ENCODE data around the gene PDSS1. TPM values are rescaled to one million over a fixed set of nuclear protein-coding genes. Genes with fewer than 3 reads are reported as not detected.
A peak's percentile ranks its signal among the peaks of the same experiment; 100 is the strongest.

PDSS1 gene
- total and polyA plus RNA-seq, 9 of the 15 experiments (the other 6 are each of a cell fraction or from before 2014, with no cell fraction given), result 11.0 to 59.5 (median 45.3) TPM

DNA sequence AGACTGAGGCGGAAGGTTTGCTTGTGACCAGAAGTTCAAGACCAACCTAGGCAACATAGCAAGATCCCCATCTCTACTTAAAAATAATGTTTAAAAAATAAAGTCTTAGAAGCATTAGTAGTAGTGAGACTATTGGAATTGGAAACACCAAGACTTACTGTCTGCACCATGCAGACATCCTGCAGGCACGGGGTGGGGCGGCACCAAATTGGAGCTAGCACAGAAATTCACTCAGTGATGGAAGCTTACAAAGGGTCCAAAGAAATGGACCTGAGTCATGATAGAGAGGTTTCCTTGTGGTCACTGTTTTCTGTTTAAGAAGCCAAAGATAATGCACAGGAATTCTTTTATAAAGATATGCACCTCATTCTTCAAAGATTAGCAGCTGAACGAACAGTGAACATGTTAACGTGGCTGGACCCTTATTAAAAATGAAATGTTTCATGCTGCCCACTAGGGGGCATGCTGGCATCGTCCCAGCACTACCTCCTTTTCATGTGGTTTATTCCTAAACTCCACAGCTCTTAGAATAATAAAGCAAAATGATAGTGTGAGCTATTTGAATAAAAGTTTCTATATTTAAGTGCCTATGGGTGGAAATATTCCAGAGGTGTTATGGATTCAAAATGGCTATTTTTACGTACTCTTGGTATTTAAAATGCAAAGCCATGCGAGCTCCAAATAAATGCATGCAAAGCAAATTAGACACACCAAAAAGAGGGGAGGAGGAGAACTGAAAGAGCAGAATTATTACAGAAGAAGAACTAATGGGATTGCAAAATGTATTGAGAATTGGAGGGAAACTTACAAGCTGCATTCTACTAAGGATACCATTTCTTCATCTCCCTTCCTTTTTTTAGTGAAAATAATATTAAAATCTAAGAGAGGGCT, 28.6 kb downstream of the PDSS1 start (continued):
- TF ChIP-seq, protein P1, sequence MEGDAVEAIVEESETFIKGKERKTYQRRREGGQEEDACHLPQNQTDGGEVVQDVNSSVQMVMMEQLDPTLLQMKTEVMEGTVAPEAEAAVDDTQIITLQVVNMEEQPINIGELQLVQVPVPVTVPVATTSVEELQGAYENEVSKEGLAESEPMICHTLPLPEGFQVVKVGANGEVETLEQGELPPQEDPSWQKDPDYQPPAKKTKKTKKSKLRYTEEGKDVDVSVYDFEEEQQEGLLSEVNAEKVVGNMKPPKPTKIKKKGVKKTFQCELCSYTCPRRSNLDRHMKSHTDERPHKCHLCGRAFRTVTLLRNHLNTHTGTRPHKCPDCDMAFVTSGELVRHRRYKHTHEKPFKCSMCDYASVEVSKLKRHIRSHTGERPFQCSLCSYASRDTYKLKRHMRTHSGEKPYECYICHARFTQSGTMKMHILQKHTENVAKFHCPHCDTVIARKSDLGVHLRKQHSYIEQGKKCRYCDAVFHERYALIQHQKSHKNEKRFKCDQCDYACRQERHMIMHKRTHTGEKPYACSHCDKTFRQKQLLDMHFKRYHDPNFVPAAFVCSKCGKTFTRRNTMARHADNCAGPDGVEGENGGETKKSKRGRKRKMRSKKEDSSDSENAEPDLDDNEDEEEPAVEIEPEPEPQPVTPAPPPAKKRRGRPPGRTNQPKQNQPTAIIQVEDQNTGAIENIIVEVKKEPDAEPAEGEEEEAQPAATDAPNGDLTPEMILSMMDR (IDR thresholded peaks at IDR 0.05 in 2 of 3, conservative IDR thresholded peaks at IDR 0.05 in 1 of 3; ENCODE audit: insufficient read depth in 2 of 3, low read depth in 1 of 3, low read length in 3 of 3), result peak; percentile 73 to 88 (median 81)
- TF ChIP-seq CBFA2T3 (IDR thresholded peaks at IDR 0.05) (no peak), SETDB1 (IDR thresholded peaks at IDR 0.05; ENCODE audit: low read length) (no peak), TCF7 (IDR thresholded peaks at IDR 0.05; ENCODE audit: borderline replicate concordance) (peak; percentile 67; the same call in 1 of the 2 replicates), ZKSCAN3 (CRISPR knock-in tag; IDR thresholded peaks at IDR 0.05) (no peak), SMC3 (conservative IDR thresholded peaks at IDR 0.05; ENCODE audit: insufficient read depth, low read depth, low read length) (peak; percentile 56; the same call in 1 of the 2 replicates), C11orf30 (IDR thresholded peaks at IDR 0.05; ENCODE audit: low read depth) (peak; percentile 24; the same call in 1 of the 2 replicates)
- TF ChIP-seq, protein P2, sequence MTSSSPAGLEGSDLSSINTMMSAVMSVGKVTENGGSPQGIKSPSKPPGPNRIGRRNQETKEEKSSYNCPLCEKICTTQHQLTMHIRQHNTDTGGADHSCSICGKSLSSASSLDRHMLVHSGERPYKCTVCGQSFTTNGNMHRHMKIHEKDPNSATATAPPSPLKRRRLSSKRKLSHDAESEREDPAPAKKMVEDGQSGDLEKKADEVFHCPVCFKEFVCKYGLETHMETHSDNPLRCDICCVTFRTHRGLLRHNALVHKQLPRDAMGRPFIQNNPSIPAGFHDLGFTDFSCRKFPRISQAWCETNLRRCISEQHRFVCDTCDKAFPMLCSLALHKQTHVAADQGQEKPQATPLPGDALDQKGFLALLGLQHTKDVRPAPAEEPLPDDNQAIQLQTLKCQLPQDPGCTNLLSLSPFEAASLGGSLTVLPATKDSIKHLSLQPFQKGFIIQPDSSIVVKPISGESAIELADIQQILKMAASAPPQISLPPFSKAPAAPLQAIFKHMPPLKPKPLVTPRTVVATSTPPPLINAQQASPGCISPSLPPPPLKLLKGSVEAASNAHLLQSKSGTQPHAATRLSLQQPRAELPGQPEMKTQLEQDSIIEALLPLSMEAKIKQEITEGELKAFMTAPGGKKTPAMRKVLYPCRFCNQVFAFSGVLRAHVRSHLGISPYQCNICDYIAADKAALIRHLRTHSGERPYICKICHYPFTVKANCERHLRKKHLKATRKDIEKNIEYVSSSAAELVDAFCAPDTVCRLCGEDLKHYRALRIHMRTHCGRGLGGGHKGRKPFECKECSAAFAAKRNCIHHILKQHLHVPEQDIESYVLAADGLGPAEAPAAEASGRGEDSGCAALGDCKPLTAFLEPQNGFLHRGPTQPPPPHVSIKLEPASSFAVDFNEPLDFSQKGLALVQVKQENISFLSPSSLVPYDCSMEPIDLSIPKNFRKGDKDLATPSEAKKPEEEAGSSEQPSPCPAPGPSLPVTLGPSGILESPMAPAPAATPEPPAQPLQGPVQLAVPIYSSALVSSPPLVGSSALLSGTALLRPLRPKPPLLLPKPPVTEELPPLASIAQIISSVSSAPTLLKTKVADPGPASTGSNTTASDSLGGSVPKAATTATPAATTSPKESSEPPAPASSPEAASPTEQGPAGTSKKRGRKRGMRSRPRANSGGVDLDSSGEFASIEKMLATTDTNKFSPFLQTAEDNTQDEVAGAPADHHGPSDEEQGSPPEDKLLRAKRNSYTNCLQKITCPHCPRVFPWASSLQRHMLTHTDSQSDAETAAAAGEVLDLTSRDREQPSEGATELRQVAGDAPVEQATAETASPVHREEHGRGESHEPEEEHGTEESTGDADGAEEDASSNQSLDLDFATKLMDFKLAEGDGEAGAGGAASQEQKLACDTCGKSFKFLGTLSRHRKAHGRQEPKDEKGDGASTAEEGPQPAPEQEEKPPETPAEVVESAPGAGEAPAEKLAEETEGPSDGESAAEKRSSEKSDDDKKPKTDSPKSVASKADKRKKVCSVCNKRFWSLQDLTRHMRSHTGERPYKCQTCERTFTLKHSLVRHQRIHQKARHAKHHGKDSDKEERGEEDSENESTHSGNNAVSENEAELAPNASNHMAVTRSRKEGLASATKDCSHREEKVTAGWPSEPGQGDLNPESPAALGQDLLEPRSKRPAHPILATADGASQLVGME (CRISPR knock-in tag; IDR thresholded peaks at IDR 0.05), result no peak
- TF ChIP-seq, protein P3, sequence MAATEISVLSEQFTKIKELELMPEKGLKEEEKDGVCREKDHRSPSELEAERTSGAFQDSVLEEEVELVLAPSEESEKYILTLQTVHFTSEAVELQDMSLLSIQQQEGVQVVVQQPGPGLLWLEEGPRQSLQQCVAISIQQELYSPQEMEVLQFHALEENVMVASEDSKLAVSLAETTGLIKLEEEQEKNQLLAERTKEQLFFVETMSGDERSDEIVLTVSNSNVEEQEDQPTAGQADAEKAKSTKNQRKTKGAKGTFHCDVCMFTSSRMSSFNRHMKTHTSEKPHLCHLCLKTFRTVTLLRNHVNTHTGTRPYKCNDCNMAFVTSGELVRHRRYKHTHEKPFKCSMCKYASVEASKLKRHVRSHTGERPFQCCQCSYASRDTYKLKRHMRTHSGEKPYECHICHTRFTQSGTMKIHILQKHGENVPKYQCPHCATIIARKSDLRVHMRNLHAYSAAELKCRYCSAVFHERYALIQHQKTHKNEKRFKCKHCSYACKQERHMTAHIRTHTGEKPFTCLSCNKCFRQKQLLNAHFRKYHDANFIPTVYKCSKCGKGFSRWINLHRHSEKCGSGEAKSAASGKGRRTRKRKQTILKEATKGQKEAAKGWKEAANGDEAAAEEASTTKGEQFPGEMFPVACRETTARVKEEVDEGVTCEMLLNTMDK (IDR thresholded peaks at IDR 0.05; ENCODE audit: borderline replicate concordance, insufficient read depth, low read depth, low read length, poor library complexity, severe bottlenecking), result peak; percentile 28

All from K562 (cell line).